K562 (cell line): ENCODE data around the gene ITPR1. TPM values are rescaled to one million over a fixed set of nuclear protein-coding genes. Genes with fewer than 3 reads are reported as not detected.

Experiments
- ATAC-seq: fragments of 200-7000 bp; cut with Tn5 transposase; 3 replicates; pipeline ENCODE4 v1.9.1; 2020; ENCODE audit warnings: moderate library complexity
- BruUV-seq: library from RNA; stranded (reverse); fragments of 400-500 nt; replicated peaks from 2 replicates; lab custom pipeline; 2021; lab: Mats Ljungman, UMichigan
- CTCF ChIA-PET: fragments of 300-600 bp; formaldehyde crosslinking; extraction: SDS; loops from one replicate; lab custom pipeline; 2021; ENCODE audit warnings: low intra/inter-chr PET ratio; lab: Yijun Ruan, JAX
- POLR2A ChIA-PET: fragments of 300-600, 350-650 bp; sonication (Branson Sonifier 250); formaldehyde crosslinking; extraction: SDS; loops from one replicate; lab custom pipeline; 2021; ENCODE audit warnings: antibody characterized with exemption, inconsistent platforms; lab: Yijun Ruan, JAX
- DNase-seq, 4 experiments: peaks; one replicate each; pipeline versions ENCODE4 v3.0.0 to v3.0.0-alpha.2; 2011 to 2018; ENCODE audit warnings: low spot score in 3 of 4, mixed read lengths in 3 of 4; ENCODE audit errors: extremely low read depth in 1 of 4
- FAIRE-seq: peaks from 2 replicates; lab custom pipeline; 2011; peaks lifted over from hg19 to GRCh38; lab: Jason Lieb, UNC
- H2AFZ ChIP-seq: 2 replicates; pipeline ENCODE4 v1.6.0; 2011; ENCODE audit warnings: low read depth, low read length, control low read depth, inconsistent platforms
- H3K27ac ChIP-seq: fragments of 200-600 bp; 3 replicates; pipeline ENCODE4 v1.8.0; 2011; ENCODE audit warnings: low read depth, mild to moderate bottlenecking, control low read depth, inconsistent platforms, low read length, moderate library complexity, mixed read lengths; ENCODE audit errors: extremely low read depth
- H3K27me3 ChIP-seq, 2 experiments: fragments of 300-600 bp in 1 of 2; 2 replicates in 1 of 2; 3 replicates in 1 of 2; pipeline versions ENCODE4 v1.6.0 to v1.8.0; 2011; ENCODE audit warnings: inconsistent platforms in 2 of 2, low read length in 2 of 2, mild to moderate bottlenecking in 1 of 2, mixed read lengths in 1 of 2, moderate library complexity in 1 of 2; ENCODE audit not compliant: control insufficient read depth in 2 of 2, insufficient read depth in 2 of 2
- H3K36me3 ChIP-seq: fragments of 300-600 bp; 3 replicates; pipeline ENCODE4 v1.8.0; 2011; ENCODE audit warnings: mild to moderate bottlenecking, low read length, inconsistent platforms; ENCODE audit not compliant: control insufficient read depth, insufficient read depth
- H3K4me1 ChIP-seq, 2 experiments: fragments of 200-600 bp in 1 of 2; replicated peaks in 1 of 2; 2 replicates in 1 of 2; 3 replicates in 1 of 2; pipeline versions ENCODE4 v1.5.1 to v1.8.0; 2011; ENCODE audit warnings: inconsistent platforms in 2 of 2, low read length in 2 of 2, mild to moderate bottlenecking in 1 of 2, mixed read lengths in 1 of 2, moderate library complexity in 1 of 2; ENCODE audit not compliant: control insufficient read depth in 2 of 2, insufficient read depth in 2 of 2
- H3K4me2 ChIP-seq: 2 replicates; pipeline ENCODE4 v1.6.1; 2011; ENCODE audit warnings: low read length, control low read depth, inconsistent platforms, mixed read lengths; ENCODE audit not compliant: insufficient read depth
- H3K4me3 ChIP-seq: fragments of 200-600 bp; sonication (generic), shearing (Covaris generic); 2 replicates; pipeline ENCODE4 v1.5.1; 2016; ENCODE audit warnings: control low read depth, inconsistent platforms
- H3K79me2 ChIP-seq: fragments of 200-600 bp; 3 replicates; pipeline ENCODE4 v1.8.0; 2011; ENCODE audit warnings: low read length, inconsistent platforms; ENCODE audit not compliant: control insufficient read depth, insufficient read depth
- H3K9ac ChIP-seq, 2 experiments: 2 replicates each; pipeline versions ENCODE4 v1.6.0 to v1.6.1; 2011; ENCODE audit warnings: low read depth in 2 of 2, low read length in 2 of 2, control low read depth in 1 of 2, inconsistent platforms in 1 of 2, mild to moderate bottlenecking in 1 of 2, mixed read lengths in 1 of 2; ENCODE audit not compliant: insufficient read depth in 1 of 2
- H3K9me1 ChIP-seq: one replicate; pipeline ENCODE4 v1.6.0; 2011; ENCODE audit warnings: inconsistent platforms, mild to moderate bottlenecking, low read length, moderate library complexity; ENCODE audit not compliant: control insufficient read depth, insufficient read depth
- H3K9me3 ChIP-seq: replicated peaks from 2 replicates; pipeline ENCODE4 v1.5.1; 2011; ENCODE audit warnings: low read depth, low read length, inconsistent platforms; ENCODE audit not compliant: control insufficient read depth, insufficient read depth
- H4K20me1 ChIP-seq: replicated peaks from 2 replicates; pipeline ENCODE4 v1.6.1; 2011; ENCODE audit warnings: low read length, inconsistent platforms, mixed read lengths; ENCODE audit not compliant: control insufficient read depth, insufficient read depth
- DPF2 ChIP-seq: fragments of 450-650 bp; IDR thresholded peaks from 2 replicates; pipeline ENCODE4 v1.6.1; 2016
- E2F8 ChIP-seq: fragments of 450-650 bp; IDR thresholded peaks from 2 replicates; pipeline ENCODE4 v1.7.1; 2018; ENCODE audit warnings: mild to moderate bottlenecking, low read depth; ENCODE audit not compliant: partially characterized antibody
- ESRRB ChIP-seq: fragments of 250-450 bp; sonication (Bioruptor Pico); IDR thresholded peaks from 2 replicates; pipeline ENCODE4 v1.5.0; 2020; ENCODE audit warnings: mild to moderate bottlenecking, moderate library complexity, borderline replicate concordance
- MIER1 ChIP-seq: fragments of 450-650 bp; IDR thresholded peaks from 2 replicates; pipeline ENCODE4 v1.6.1; 2016; ENCODE audit warnings: antibody characterized with exemption, mild to moderate bottlenecking, low read depth
- MXD1 ChIP-seq: fragments of 250-450 bp; sonication (Bioruptor Pico); IDR thresholded peaks from 2 replicates; pipeline ENCODE4 v1.8.0; 2021; ENCODE audit warnings: borderline replicate concordance, mild to moderate bottlenecking, moderate library complexity; ENCODE audit not compliant: poor library complexity, severe bottlenecking
- NFIX ChIP-seq: fragments of 250-450 bp; sonication (Bioruptor Pico); IDR thresholded peaks from 2 replicates; pipeline ENCODE4 v1.4.0; 2020; ENCODE audit warnings: low read depth, mild to moderate bottlenecking, moderate library complexity
- ZFPM2 ChIP-seq: fragments of 250-450 bp; sonication (Bioruptor Pico); IDR thresholded peaks from 2 replicates; pipeline ENCODE4 v1.5.1; 2022; ENCODE audit warnings: mild to moderate bottlenecking
- ZNF165 ChIP-seq: fragments of 250-450 bp; sonication (Bioruptor Pico); IDR thresholded peaks from 2 replicates; pipeline ENCODE4 v1.4.0; 2020; ENCODE audit warnings: borderline replicate concordance
- ZNF282 ChIP-seq: sonication (generic); formaldehyde crosslinking; IDR thresholded peaks from 2 replicates; pipeline ENCODE4 v1.8.1; 2023; ENCODE audit warnings: missing genetic modification reagents
- ZNF586 ChIP-seq: fragments of 450-650 bp; formaldehyde crosslinking; conservative IDR thresholded peaks from 2 replicates; pipeline ENCODE4 v1.4.0; 2020; ENCODE audit warnings: mild to moderate bottlenecking, moderate library complexity
- WGBS: fragments of 100-300 bp; shearing (Covaris generic); methylation state at CpG from one replicate; pipeline ENCODE4 v1.1.6; 2016; ENCODE audit warnings: low coverage, mixed read lengths; ENCODE audit not compliant: insufficient coverage; ENCODE audit errors: missing lambda C conversion rate; 5-methylcytosine and 5-hydroxymethylcytosine counted together
- in situ Hi-C: fragments of 300-500 bp; cut with MboI; formaldehyde crosslinking; loops from 4 replicates; pipeline ENCODE4 v1.15.0; 2018; ENCODE audit warnings: inconsistent platforms, mixed read lengths
- intact Hi-C: fragments of 100-400 bp; cut with micrococcal nuclease; formaldehyde crosslinking; loops from 2 replicates; pipeline ENCODE4 v1.14.2; 2022
- polyA plus RNA-seq, 8 experiments: library from polyadenylated mRNA; depleted of rRNA in 4 of 8; stranded (reverse) in 5 of 8; unstranded in 3 of 8; fragments of >200 nt; fragmentation: Nextera tagmentation in 2 of 8; fragmentation: Illumina TruSeq in 1 of 8; extraction: Ambion mirVana in 2 of 8; extraction: Trizol in 1 of 8; gene quantifications; 2 replicates each; pipeline versions ENCODE4 v1.2.1 to v1.2.3, GENCODE V29; 2011 to 2014; ENCODE audit warnings: inconsistent platforms in 1 of 8, missing spikeins in 1 of 8
- total RNA-seq, 7 experiments: library from RNA; depleted of rRNA in 6 of 7; stranded (reverse); fragments of >200 nt in 6 of 7; fragmentation: Illumina TruSeq in 2 of 7; extraction: Trizol in 2 of 7; gene quantifications; 2 replicates each; pipeline versions ENCODE4 v1.2.1 to v1.2.3, GENCODE V29; 2011 to 2021; ENCODE audit warnings: low replicate concordance in 1 of 7
- TF ChIP-seq, protein P1 (sequence below): IDR thresholded peaks from 2 replicates; pipeline ENCODE4 v1.6.1; 2012; ENCODE audit warnings: low read depth, low read length, improper control_type of control experiment, borderline replicate concordance

Gene ITPR1
- total and polyA plus RNA-seq, 9 of the 15 experiments (the other 6 are each of a cell fraction or from before 2014, with no cell fraction given) = 22.4 to 40.0 (median 27.4) TPM

DNA sequence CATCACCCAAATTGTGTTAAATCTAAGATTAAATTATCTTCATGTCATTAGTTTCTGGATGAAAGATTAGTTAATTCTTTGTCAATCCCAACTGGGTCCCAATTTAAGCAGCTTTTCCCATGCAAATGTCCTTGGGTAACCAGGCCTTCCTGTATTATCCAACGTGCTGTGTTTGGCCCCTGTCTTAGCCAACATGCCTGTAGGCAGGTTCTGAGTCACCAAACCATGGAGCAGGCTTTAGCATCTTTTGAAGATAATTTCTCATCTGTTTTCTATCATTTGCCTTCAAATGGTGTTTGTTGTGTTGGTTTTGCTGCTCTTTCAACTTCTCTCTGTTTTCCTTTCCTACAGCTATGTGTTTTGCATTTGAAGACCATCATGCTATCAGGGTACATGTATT lies 216.2 kb downstream of the ITPR1 start:
- DNase-seq = no peak
- no TSS peak for BruUV-seq
- Histone ChIP-seq H3K4me1 (no peaks in the 10 kb centered on the region; a peak in 1 of 5 replicates), H3K79me2 (no peaks in the 10 kb centered on the region), H3K4me3 (no peak overlapping the region), H3K27ac (no peak overlapping the region), H3K27me3 (no peaks in the 10 kb centered on the region), H3K9me3 (no peaks in the 10 kb centered on the region), H2AFZ (no peak overlapping the region), H3K4me2 (no peak overlapping the region), H3K9ac (no peak overlapping the region), H3K9me1 (no peaks in the 10 kb centered on the region), H4K20me1 (no peaks in the 10 kb centered on the region), H3K36me3 (peaks cover 11% of the 10 kb centered on the region; the same call in 1 of the 3 replicates)
- WGBS = 16% methylated on average over 1 of the region's 1 CpG
- TF ChIP-seq NFIX (CRISPR knock-in tag) (no peak), ZFPM2 (CRISPR knock-in tag) (no peak), MXD1 (CRISPR knock-in tag) (no peak), DPF2 (no peak), ZNF586 (CRISPR knock-in tag) (no peak), ZNF282 (no peak), MIER1 (no peak), ZNF165 (no peak), ESRRB (CRISPR knock-in tag) (no peak), E2F8 (no peak)
- TF ChIP-seq, protein P1, sequence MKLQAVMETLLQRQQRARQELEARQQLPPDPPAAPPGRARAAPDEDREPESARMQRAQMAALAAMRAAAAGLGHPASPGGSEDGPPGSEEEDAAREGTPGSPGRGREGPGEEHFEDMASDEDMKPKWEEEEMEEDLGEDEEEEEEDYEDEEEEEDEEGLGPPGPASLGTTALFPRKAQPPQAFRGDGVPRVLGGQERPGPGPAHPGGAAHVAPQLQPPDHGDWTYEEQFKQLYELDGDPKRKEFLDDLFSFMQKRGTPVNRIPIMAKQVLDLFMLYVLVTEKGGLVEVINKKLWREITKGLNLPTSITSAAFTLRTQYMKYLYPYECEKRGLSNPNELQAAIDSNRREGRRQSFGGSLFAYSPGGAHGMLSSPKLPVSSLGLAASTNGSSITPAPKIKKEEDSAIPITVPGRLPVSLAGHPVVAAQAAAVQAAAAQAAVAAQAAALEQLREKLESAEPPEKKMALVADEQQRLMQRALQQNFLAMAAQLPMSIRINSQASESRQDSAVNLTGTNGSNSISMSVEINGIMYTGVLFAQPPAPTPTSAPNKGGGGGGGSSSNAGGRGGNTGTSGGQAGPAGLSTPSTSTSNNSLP = no peak
- intact Hi-C loops = no loop called here
- FAIRE-seq = no peak
- CTCF ChIA-PET = no interaction called here
- POLR2A ChIA-PET = no interaction called here
- ATAC-seq = no peak
- in situ Hi-C loops = no loop called here
